ENCODE results near the gene GMDS.

GMDS gene

DNA sequence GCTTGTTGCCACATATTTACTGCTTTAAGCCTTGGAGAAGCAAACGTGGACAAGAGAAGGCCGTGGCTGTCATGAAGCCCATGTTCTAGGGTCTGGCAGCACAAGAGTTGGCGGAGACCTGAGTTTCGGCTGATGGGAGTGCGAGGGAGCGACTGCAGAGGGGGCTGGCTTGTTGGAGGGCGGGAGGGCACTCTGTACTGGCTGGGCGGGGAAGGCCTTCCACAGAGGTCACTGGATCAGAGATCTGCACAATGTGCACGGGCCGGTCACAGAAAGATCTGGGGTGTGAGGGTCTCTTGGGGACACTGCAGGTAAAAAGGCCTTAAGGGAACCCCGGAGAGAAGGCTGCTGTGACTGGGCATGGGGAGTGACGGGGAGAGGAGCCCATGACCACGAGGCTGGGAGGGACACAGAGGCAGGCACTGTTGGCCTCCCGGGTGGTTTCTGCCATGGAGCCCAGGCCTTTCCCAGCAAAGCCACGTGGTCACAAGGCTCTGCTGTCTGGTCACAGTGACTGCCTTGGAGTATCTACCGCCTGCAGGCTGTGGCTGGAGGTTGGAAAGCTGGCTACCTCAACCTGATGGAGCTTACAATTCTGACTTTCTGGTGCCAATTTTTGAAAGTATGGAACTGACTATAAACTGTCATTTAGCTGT is 611.9 kb downstream of the GMDS start:
- no peak for DNase-seq

DNA sequence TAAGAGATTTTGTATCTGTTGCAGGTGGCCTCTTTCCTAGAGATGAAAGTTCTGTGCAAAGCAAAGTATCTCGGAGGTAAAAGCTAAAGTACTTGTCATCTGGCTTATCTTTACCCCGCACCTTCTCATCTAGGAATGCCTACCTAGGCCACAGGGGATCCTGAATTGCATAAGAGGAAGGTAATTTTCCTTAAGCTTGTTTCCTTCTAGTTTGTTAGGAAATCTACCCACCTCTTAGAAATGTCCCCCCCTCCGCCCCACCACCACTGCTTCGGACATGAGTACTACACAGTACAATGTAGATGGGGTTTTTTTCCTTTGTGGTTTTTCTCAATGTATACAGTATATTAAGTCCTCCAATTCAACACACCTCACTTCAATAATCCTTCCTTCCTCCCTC is 614.2 kb downstream of the GMDS start:
- DNase-seq, result no peak

DNA sequence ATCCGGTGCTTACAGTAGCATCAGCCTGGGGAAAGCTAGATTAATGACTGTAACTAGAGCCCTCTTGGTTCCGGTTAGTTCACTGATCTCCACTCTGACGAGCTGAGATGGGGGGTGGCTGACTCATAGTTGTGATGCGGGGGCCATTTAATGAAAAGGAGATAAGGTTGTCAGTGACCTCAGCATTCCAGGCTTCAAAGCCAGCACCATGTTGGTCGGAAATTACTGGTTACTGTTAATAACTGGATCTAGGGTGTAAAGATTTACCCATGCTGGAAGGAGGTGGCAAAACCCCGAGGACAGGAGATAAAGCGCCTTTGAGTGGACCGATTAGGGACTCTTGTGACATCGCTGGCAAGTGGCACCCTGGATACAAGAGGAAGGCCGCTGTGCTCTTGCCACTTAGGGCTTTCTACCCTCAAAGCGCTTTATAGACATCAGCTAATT is 614.6 kb downstream of the GMDS start:
- DNase-seq, result no peak

DNA sequence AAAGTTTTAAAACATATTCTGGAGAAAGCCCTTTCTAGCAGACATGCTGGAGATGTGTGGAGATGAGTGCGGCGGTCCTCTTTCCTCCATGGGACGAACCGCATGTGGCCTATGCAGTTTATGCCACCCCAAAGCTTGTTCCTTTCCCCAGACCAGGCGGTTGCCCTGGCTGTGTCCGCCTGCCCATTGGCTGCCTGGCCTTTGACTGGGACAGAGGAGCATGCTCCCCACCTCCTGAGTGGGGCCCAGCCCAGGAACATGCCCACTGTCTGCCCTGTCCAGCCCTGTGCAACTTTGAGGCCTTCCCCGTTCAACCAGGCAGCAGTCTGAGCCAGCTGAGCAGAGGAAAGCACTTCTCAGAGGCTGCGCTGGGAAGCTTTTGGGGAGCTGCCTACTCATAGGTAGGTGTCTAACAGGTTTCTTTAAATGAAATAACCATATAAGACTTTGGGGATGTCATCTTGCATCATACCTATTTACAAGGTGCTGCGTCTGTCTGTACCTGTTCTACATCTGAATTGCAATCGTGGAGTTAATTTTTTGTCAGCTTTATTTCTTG is 615.1 kb downstream of the GMDS start:
- no peak for DNase-seq

DNA sequence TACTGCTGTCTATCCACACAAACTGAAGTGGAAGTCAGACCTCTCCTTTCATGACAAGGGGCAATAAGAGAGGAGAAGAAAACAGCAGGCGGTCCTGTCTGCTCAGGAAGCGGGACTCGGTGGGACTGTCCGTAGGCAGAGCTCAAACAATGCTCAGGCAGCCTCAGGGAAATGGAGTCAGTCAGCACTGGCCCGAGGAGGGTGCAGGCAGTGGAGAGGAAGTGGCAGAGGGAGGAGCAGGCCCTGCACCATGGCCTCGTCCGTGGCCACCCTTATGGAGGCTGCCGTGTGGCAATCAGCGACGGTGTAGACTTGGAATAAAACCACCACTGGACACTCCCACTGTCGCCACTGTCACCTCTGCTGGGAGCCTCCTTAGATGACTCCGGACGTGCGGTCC is 616.1 kb downstream of the GMDS start:
- no peak for DNase-seq

DNA sequence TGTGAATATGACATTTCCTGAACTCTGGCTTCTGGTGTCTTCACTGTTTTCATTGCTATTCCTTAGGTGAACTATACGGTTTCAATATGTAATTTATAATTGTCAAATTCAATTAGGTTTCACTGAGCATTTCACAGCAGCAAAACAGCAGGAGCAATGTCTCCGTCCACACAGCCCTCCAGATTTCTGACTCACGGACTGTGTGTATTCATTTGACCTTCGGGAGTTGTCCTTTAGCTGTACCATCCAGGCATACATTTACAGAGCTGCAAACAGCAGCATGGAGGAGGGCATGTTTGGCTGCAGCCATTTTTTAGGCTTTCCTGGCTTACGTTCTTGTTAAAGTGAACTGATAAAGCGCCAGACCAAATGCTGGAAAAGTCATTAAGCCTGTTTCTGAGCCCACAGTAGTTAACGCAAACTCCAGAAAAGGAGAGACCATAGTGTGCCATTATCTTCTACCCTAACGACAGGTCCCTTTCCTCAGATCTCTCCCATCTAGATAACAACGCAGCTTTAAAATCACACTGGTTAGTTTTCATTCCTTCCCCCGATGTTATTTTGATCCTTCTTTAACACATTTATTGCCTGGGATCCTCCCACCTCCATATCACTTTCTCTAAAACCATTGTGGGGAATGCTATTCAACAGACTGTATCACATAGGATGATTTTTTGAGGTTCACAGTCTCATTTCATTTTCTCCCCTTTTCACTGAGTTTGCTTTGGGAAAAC is 617.4 kb downstream of the GMDS start:
- no peak for DNase-seq

DNA sequence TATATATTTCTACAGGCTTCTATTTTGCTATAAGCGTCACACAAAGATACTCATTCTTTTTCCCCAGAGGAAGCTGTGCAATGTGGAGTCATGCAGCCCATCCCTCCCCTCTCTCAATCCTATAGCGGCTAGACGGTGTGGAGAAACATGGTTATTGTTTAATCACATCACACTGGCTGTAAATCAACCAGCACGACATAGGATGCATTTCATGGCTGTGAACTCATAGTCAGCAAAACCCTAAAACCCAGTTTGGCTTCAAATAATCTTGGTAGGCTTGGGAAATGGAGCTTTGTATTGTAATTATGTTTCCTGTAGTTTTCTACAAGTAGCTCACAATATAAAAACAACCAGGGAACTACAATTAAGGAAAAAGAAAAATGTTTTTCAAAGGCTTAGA is 618.9 kb downstream of the GMDS start:
- no peak for DNase-seq

DNA sequence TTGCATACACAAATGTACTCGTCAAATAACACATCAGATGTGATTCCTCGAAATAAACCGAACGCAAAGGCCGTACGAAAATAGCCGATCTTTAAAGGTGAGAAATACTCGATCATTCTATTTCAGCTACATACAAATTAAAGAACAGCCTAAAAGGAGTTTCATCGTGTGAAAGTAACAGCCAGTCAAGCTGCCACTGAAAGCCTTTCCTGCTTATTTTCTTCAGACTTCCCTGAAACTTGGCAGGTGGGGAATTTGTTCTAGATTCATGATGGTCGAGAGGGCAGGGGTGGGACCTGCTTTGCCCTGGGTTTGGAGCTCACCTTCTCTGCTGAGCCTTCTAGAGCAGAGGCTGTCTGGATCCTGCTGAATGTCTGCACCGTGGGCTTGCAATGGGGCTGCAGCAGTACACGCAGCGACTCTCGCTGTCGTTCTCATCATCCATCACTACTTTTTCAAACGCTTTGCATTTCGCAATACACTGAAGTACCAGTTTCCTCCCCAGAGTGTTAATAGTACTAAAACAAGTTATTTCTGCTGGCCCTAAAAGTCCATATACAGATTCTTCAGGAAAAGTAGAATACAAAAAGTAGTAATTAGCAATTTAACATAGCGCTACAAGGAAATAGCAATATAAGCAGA is 619.5 kb downstream of the GMDS start:
- no peak for DNase-seq

DNA sequence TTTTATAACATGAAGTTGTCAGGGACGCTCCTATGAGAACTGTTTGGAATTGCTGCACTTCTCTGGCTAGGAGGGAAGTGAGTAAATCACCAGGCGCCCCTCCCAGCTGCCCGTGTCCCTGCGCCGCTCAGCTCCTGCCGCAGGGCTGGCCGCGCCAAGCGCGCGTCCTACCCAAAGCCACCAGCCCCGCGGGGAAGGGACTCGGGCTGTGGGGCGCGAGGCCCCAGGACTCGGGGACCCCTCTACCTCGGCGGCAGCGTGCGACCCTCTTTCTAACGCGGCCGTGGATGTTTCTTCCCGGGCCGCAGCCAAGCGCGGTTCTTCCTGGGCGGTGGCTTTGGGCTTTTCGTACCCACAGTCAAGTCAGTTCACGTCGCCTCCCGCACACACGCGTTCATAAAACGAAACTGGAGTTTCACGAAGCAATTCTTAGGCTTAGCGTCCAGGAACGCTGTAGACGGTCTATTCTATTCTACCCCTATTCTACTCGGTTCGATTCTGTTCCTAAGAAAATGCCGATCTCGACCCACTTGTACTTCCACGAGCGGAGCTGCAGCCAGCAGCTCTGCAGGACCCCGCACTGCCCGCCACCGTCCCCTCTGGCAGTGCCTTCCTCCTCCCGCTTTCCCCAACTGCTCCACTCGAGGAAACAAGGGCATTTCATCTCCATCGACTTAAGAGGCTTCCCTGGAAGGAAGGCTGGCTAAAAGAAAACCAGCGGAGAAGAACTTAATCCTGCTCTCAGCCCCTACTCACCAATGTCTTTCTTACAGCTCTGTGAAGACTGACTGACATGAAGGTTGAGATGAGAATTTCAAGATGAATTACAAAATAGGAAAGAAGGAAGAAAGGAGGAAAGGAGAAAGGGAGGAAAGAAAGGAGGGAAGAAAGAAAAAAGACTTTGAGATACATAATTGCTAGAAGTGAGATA is 620.3 kb downstream of the GMDS start:
- no peak for DNase-seq

DNA sequence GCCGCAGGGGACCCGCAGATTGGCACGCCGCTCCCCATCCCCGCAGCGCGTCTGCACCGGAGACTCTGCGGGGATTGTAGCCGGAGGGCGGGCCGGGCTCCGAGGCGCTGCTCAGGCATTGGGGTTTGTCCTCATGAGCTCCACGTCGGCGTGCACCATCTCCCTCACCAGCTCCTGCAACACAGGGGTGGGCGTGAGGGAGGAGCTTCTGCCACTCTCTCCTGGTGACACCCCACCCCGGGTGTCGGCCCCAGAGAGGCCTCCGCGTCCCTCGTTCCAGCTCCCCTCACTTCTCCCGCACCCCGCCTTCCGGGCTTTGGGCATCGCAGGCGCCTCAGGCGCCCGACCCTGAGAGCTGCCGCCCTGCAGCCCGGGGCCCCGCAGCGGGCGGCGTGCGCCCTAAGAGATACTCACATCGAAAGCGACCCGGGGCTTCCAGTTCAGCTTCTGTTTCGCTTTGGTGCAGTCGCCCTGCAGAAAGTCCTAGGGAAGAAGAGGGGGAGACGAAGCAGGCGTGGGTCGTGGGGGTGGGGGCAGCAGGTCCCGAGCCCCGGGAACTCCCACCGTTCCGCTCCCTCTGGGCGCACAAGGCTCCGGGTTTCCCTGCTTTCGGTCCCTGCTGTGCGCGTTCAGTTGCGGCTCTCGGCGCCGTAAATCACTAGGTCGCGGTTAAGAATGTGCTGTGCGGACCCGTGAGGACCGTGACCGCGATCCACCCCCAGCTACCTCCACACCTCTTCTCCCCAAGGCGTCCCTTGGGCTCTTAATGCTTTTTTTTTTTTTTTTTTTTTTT is 621.2 kb downstream of the GMDS start:
- DNase-seq, result no peak

DNA sequence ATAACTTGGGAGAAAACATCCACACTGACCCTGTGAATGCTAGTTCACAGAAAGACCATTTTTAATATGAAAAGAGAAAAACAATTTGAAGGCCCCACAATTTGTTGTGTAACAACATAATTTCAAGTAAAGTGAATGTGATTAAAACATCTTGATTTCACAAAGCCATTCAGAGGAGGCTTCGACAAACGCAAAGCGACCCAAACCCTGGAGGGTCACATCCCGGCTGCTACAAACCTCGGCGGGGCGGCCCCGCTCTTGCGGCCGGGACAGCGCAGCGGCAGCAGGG is 621.7 kb downstream of the GMDS start:
- DNase-seq, result no peak

DNA sequence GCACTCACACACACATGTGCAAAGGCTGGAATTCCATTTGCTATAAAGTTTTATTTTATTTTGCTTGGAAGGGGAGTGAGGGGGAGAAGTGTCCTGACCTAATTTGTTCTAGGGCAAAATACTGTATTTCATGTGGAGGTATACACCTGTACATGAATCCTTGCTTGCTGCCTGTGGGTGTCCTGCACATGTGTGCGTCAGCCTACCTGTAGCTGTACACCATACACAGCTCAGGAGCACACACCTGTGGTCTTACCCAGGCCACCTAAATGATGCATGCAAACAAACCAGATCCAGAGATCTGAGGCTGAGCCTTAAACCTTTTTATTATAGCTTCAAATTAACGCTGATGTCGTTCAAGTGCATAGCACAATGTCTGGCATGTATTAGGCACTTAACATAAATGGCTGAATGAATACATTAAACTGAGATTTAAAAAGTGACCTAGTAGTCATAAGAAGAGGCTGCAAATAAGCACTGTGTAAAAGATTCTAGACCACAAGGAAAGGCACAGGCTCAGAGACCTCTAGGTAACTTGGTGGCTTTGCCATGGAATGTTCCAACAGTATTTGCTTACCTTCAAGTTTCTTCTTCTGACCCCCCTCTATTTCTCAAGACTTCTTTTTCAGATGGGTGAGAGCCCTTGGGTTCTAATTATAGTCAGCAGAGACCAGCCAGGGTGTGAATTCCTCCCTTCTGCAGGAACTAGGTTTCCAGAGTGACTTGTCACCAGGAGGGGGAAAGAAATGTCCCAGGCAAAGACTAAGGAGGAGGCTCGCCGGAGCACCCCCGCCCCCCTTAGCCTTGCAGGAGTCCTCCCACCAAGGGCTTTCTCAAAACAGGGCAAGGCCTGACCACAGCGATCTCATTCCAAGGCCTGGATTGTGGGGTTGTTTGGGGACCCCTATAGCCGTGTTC is 622.3 kb downstream of the GMDS start:
- no peak for DNase-seq

DNA sequence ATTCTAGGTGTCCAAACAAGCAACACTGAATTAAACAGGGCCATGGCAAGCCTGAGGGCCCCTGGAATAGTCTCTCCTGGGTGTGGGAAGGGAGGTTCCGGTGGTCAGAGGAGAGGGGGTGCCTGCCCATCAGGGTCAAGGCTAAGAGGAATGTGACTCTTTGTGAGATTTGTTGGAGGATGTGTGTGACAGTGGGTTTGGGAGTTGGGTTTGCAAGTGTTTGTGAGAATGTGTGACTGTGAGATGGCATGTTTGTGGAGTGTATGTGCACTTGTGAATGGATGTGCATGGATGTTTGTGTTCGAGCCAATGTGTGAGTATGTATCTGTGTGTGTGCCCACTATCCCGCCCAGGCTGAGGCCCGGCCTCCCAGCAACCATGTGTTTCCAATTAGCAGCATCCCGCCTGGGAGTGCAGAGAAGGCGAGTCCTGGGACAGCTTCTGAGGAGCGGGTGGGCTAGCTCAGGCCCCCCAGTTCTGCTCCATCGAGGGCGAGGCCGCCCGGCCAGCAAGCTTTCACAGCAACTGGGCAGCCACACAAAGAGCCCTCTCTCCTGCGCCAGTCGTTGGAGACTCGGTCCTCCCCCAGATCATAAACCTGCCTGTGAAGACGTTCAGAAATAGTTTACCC is 623.1 kb downstream of the GMDS start:
- no peak for DNase-seq

DNA sequence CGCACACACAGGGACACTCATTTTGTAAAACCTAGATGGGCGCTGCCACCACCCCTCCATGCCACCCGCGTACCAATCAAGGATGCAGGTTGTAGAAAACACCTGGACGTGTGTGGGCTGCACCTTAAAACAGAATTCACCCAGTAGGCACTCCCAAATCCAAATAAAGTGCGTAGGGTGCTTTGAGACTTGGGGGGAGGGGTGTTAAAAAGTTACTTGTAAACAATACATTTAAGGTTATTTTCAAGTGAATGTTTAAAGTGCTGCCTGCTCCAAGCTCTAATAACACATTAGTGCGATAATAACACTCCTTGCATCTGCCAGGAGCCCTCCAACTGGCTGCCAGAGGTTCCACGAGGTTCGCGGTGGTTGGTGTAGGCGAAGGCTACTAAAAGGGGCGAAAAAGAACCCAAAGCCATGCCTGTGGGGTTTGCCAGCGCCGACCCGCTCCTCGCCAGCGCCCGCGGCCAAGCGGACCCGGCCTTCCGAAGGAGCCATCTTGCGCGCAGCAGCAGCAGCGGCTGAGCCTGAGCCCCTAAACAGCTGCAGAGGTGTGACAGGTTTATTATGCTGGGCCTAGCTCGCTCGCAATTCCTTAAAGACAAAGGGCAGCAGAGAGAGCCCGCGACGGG is 624.2 kb downstream of the GMDS start:
- DNase-seq, result no peak

DNA sequence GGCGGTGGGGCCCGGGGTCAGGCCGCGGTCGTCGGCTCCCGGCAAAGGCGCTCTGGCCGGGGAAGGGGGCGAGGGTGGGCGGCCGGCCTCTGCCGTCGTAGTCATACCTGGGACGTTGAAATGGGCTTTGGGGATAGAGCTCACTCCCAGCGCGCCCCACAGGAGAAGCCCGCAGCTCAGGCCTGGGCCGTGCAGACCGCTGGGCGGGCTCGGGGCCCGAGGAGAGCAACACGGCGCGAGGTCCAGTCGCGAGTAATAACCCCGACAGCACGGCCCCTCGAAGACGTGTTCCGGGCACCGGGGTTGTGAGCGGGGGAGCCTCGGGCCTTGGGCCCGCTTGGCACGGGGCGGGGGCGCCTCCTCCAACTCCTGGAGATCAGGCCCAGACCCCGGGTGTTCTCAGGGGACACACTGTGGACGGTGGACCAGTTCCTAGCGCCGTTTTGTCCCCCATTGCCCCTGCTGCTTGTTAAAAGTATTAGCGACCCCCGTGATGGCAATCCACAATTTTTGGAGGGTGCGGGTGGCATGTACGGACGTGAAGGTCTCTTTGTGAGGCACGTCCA is 624.8 kb downstream of the GMDS start:
- no peak for DNase-seq

DNA sequence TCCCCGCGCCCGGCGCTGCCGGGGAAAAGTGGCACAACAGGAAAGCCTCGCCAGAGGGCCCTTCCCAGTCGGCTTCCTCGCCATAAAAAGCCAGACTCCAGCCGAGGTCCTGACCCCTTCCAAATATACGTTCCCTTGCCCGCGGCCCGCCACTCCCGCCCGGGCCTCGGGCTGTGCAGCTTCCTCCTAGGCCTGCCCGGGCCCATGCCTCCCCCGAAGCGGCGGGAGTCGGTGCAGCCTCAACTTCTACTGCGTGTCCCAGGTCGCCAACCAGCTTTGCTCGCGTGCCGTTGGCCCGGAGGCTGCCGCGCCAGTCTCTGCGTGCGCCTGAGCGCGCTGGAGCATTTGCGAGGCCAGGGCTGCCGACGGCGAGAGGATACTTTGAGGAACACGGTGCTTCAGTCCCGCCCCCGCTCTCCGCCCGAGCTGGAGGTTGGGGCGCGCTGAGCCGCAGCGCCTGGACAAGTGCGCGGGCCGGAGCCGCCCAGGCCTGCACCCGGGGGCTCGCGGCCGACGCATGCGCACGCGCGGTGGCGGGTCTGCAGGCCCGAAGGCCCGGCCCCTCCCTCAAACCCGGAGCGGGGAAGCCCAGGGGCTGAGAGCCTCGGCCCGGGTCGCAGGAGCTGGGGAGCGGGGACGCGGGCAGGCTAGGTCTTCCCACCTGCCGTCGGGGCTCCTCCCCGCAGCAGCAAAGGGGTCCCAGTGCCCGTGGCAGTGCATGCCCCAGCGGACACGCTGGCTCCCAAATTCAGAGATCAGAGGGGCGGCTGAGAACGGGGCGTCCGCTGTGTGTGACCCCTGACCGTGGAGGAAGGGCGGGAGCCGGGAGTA is 625.5 kb downstream of the GMDS start:
- no peak for DNase-seq

DNA sequence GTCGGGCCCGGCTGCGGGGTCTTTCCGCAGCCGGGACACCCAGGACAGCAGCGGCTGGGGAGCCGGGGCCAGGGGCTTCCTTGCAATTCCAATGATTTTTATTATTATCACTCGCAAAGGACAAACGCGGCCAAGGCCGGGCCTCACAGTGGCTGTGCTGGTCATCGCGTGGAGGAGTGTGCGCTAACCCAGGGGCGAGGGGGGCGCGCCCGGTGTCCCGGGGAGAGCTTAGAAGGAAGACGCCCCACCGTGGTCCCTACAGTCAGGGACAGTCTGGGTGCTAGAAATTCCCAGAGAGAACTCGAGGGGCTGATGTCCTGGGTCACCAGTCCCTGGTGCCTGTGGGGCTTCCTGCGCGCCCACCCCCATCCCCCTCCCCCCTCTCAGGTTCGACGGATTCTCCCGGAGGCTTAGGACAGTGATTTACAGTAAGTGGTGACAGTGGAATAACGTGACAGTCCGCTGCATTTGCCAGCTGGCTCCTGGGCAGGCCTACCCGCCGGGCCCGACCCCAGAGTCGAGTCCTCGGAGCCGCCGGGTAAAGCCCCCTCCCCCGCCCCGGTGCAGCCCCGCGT is 626.2 kb downstream of the GMDS start:
- DNase-seq, result no peak

DNA sequence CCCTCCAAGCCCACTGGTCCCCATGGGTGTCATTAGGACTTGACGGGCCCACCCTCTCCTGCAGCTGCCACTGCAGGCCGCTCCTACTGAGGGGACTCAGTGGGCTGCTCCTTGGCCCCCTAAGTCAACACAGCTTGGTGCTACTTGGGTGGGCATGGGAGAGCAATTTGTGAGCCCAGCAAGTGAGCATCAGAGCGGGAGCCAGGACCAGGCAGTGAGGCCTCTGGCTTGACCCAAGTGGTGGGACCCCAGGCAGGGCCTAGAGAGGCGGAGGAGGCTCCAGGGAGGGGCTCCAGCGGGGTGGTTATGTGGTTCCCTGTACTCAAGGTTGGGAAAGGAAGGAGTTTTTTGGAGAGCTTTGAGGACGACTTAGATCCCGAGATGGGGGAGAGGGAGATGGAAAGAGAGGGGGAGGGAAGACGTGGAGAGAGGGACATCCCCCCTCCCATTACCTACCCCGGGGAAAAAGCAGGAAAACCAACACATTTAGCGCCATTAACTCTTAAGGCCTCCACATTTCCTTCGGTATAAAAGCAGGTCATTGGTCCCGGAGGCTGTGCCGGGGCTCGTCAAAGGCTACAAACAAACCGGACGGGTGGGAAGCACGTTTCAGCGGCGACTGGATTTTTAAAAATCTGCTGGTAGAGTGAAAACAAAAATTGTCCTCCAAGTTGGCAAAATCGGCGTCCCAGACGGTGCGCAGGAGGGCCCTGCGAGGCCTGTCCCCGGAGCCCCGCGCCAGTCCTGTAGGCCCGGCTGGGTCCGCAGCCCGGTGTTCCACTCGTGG is 626.9 kb downstream of the GMDS start:
- no peak for DNase-seq
